ENCODE measurements around the gene RASGRF1.

RASGRF1 gene

DNA sequence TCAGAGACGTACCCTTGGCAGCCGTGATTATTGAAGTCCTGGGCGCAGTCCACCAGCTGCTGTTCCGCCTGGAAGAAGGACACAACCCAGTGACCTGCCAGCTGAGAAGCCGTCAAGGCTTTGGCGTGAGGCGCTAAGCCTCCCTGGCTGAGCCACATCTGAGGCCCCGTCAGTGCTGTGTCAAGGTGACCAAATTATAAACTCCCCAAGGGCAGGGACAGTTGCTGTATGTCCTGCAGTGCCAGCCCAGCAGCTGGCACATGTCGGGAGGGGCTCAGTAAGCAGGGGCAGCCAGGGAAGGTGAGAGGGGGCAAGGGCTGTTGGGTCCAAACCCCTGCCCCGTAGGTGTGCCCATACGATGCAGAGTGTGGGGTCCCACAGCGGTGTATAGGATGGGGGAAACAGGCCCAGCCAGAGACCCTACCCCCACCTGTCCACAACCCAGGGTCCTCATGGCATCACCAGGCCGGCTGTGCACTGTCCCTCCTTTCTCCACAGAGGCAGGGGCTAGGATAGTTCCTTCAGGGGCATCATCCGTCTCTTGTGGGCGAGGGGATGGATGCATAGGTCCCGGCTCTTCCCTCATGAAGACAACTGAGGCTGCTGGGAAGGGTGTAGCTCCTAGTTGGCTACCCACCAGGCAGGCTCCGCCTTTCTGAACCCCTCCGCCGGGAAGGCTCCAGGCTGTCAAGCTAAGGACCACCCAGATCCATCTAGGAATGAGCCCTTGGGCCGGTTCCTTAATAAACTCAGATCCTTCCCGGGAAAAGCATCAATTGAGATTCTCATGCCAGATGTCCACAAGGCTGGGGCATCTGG is 158.9 kb downstream of the RASGRF1 start:
- H3K79me2 ChIP-seq (ENCODE audit: low read length): no peaks in the 10 kb centered on the region
- no peaks in the 10 kb centered on the region for H3F3A ChIP-seq (ENCODE audit: insufficient read depth, low read length)
- H3K4me2 ChIP-seq (ENCODE audit: low read depth, low read length): no peak overlapping the region
- H3K4me1 ChIP-seq (ENCODE audit: low read length): no peaks in the 10 kb centered on the region
- H3K9me2 ChIP-seq (replicated peaks; ENCODE audit: insufficient read depth, low read length): no peaks in the 10 kb centered on the region
- no peak overlapping the region for H3K9ac ChIP-seq (ENCODE audit: low read length)
- DNase-seq: no peak
- H2AFZ ChIP-seq (ENCODE audit: low read length): no peak overlapping the region
- no peak overlapping the region for H3K27ac ChIP-seq (ENCODE audit: low read length)
- no peak overlapping the region for H3K4me3 ChIP-seq (ENCODE audit: low read length)
- no peaks in the 10 kb centered on the region for H3K27me3 ChIP-seq (replicated peaks; ENCODE audit: insufficient read depth, low read length)
- no peaks in the 10 kb centered on the region for H3K36me3 ChIP-seq (replicated peaks; ENCODE audit: insufficient read depth, low read length)
- H3K9me3 ChIP-seq (replicated peaks; ENCODE audit: insufficient read depth, low read length): no peaks in the 10 kb centered on the region
- TF ChIP-seq EZH2phosphoT487 (IDR thresholded peaks at IDR 0.05; ENCODE audit: low read length): no peak
- no peak for TF ChIP-seq EZH2 (optimal IDR thresholded peaks at IDR 0.05; ENCODE audit: low read depth, low read length)
- H4K20me1 ChIP-seq (ENCODE audit: insufficient read depth, low read length): no peaks in the 10 kb centered on the region

DNA sequence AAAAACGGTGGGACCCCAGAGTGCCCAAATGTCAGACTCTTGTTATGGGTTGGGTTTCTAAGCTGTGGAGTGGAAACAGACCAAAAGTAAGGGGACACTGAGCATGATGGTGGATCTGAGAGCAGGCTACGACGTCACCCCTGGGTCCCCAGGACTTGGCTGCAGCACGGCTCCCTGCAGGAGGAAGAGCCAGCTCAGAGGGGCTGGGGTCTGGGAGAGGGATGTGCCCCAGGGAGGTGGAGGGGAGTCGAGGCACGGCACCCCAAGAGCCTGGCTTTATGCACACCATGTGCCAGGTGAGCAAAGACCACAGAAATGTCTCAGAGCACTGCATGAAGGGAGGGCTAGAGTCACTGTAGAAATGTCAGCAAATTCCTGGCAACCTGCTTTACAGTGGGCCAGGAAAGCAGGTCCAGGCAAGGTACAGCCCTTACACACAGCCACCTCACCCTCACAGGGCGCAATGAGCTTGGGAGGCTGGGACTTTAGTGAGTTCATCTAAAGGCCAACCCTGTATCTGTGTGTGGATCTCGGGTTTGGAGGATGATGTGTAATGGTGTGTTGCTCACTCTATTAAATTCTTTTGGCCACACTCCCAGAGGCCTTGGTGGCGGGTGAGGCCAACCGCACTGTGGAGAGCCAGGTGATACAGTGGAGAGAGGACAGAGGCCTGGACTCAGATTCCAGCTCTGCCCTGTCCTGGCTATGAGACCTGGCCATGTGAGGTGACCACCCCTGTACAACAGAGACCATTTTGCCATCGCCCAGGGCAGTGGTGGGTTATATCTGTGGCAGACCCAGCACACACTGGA is 159.8 kb downstream of the RASGRF1 start:
- H3K4me3 ChIP-seq (ENCODE audit: low read length): no peak overlapping the region
- H3K4me2 ChIP-seq (ENCODE audit: low read depth, low read length): no peak overlapping the region
- no peak overlapping the region for H2AFZ ChIP-seq (ENCODE audit: low read length)
- H4K20me1 ChIP-seq (ENCODE audit: insufficient read depth, low read length): no peaks in the 10 kb centered on the region
- DNase-seq: no peak
- no peaks in the 10 kb centered on the region for H3K27me3 ChIP-seq (replicated peaks; ENCODE audit: insufficient read depth, low read length)
- H3K36me3 ChIP-seq (replicated peaks; ENCODE audit: insufficient read depth, low read length): no peaks in the 10 kb centered on the region
- no peaks in the 10 kb centered on the region for H3K79me2 ChIP-seq (ENCODE audit: low read length)
- H3K9ac ChIP-seq (ENCODE audit: low read length): no peak overlapping the region
- H3K4me1 ChIP-seq (ENCODE audit: low read length): no peaks in the 10 kb centered on the region
- H3F3A ChIP-seq (ENCODE audit: insufficient read depth, low read length): no peaks in the 10 kb centered on the region
- no peaks in the 10 kb centered on the region for H3K9me3 ChIP-seq (replicated peaks; ENCODE audit: insufficient read depth, low read length)
- TF ChIP-seq EZH2 (optimal IDR thresholded peaks at IDR 0.05; ENCODE audit: low read depth, low read length) (no peak), EZH2phosphoT487 (IDR thresholded peaks at IDR 0.05; ENCODE audit: low read length) (no peak), CTCF (IDR thresholded peaks at IDR 0.05; ENCODE audit: low read length) (no peak)
- no peak overlapping the region for H3K27ac ChIP-seq (ENCODE audit: low read length)
- H3K9me2 ChIP-seq (replicated peaks; ENCODE audit: insufficient read depth, low read length): no peaks in the 10 kb centered on the region

GRCh38 chr15:78929536-78930264 is 160.9 kb downstream of the RASGRF1 start:
- no peaks in the 10 kb centered on the region for H3K27me3 ChIP-seq (replicated peaks; ENCODE audit: insufficient read depth, low read length)
- no peaks in the 10 kb centered on the region for H3K4me1 ChIP-seq (ENCODE audit: low read length)
- no peak overlapping the region for H2AFZ ChIP-seq (ENCODE audit: low read length)
- no peaks in the 10 kb centered on the region for H3K9me3 ChIP-seq (replicated peaks; ENCODE audit: insufficient read depth, low read length)
- no peak for DNase-seq
- H3K4me3 ChIP-seq (ENCODE audit: low read length): no peak overlapping the region
- H3K9ac ChIP-seq (ENCODE audit: low read length): no peak overlapping the region
- no peaks in the 10 kb centered on the region for H3K36me3 ChIP-seq (replicated peaks; ENCODE audit: insufficient read depth, low read length)
- no peaks in the 10 kb centered on the region for H3K9me2 ChIP-seq (replicated peaks; ENCODE audit: insufficient read depth, low read length)
- H3K27ac ChIP-seq (ENCODE audit: low read length): no peak overlapping the region
- no peaks in the 10 kb centered on the region for H4K20me1 ChIP-seq (ENCODE audit: insufficient read depth, low read length)
- H3K4me2 ChIP-seq (ENCODE audit: low read depth, low read length): no peak overlapping the region
- no peaks in the 10 kb centered on the region for H3K79me2 ChIP-seq (ENCODE audit: low read length)
- no peaks in the 10 kb centered on the region for H3F3A ChIP-seq (ENCODE audit: insufficient read depth, low read length)
- TF ChIP-seq EZH2 (optimal IDR thresholded peaks at IDR 0.05; ENCODE audit: low read depth, low read length) (no peak), CTCF (IDR thresholded peaks at IDR 0.05; ENCODE audit: low read length) (no peak), EZH2phosphoT487 (IDR thresholded peaks at IDR 0.05; ENCODE audit: low read length) (no peak)

All from MM.1S (cell line).